Measurements from ENCODE around the gene SGMS1. TPM values are rescaled to one million over a fixed set of nuclear protein-coding genes. Genes with fewer than 3 reads are reported as not detected.
A peak's percentile ranks its signal among the peaks of the same experiment; 100 is the strongest.

The SGMS1 gene
- total RNA-seq, 2 experiments from 2014 or later, result 17.1 to 19.3 TPM

- no peaks in the 10 kb centered on the region for H3K9me3 Mint-ChIP-seq
- no peak overlapping the region for H3K4me3 Mint-ChIP-seq
- H3K27me3 Mint-ChIP-seq, result no peaks in the 10 kb centered on the region
- no peak for DNase-seq
- H3K36me3 Mint-ChIP-seq (ENCODE audit: low read depth), result no peaks in the 10 kb centered on the region
- H3K4me1 Mint-ChIP-seq, result peaks cover 40% of the 10 kb centered on the region
- POLR2A ChIA-PET, result no interaction called here
- CTCF ChIA-PET, result no interaction called here
- H3K27ac Mint-ChIP-seq, result no peak overlapping the region
Measured at GRCh38 chr10:50415292-50415691, 208.5 kb downstream of the SGMS1 start.

GRCh38 chr10:50410066-50410811, 213.5 kb downstream of the SGMS1 start:
- DNase-seq, result no peak
- no peak overlapping the region for H3K4me3 Mint-ChIP-seq
- H3K27me3 Mint-ChIP-seq, result no peaks in the 10 kb centered on the region
- H3K4me1 Mint-ChIP-seq, result peaks cover 18% of the 10 kb centered on the region
- ChIA-PET POLR2A (no interaction called here), CTCF (no interaction called here)
- H3K9me3 Mint-ChIP-seq, result peaks cover 4% of the 10 kb centered on the region
- H3K36me3 Mint-ChIP-seq (ENCODE audit: low read depth), result peaks cover 6% of the 10 kb centered on the region
- no peak overlapping the region for H3K27ac Mint-ChIP-seq

- ChIA-PET CTCF (interaction anchor here (0.6 to 2.1 kb wide), 3 partner anchors 12 to 82 kb away, joined by 3 to 5 read pairs (median 4); no protein-coding TSS in a partner anchor), POLR2A (no interaction called here)
Measured at GRCh38 chr10:50407076-50407801, 216.5 kb downstream of the SGMS1 start.

GRCh38 chr10:50406457-50407070, 217.2 kb downstream of the SGMS1 start:
- Mint-ChIP-seq H3K36me3 (ENCODE audit: low read depth) (peaks cover 12% of the 10 kb centered on the region), H3K27me3 (no peaks in the 10 kb centered on the region), H3K9me3 (peaks cover 6% of the 10 kb centered on the region), H3K4me3 (no peak overlapping the region), H3K27ac (no peak overlapping the region), H3K4me1 (peaks cover 15% of the 10 kb centered on the region)
- POLR2A ChIA-PET, result no interaction called here
- CTCF ChIA-PET, result interaction anchor here (2.1 kb wide), 1 partner anchor 81 kb away, joined by 5 read pairs; no protein-coding TSS in a partner anchor
- DNase-seq, result no peak

More at GRCh38 chr10:50407076-50407801, 216.5 kb downstream of the SGMS1 start:
- no peaks in the 10 kb centered on the region for H3K27me3 Mint-ChIP-seq
- H3K27ac Mint-ChIP-seq, result no peak overlapping the region
- DNase-seq, result no peak
- no peak overlapping the region for H3K4me3 Mint-ChIP-seq
- H3K36me3 Mint-ChIP-seq (ENCODE audit: low read depth), result peaks cover 12% of the 10 kb centered on the region
- H3K9me3 Mint-ChIP-seq, result peaks cover 5% of the 10 kb centered on the region
- peaks cover 15% of the 10 kb centered on the region for H3K4me1 Mint-ChIP-seq

GRCh38 chr10:50405723-50406122, 218.0 kb downstream of the SGMS1 start:
- Mint-ChIP-seq H3K9me3 (peaks cover 6% of the 10 kb centered on the region), H3K36me3 (ENCODE audit: low read depth) (peaks cover 14% of the 10 kb centered on the region), H3K4me3 (no peak overlapping the region), H3K4me1 (peaks cover 11% of the 10 kb centered on the region), H3K27ac (no peak overlapping the region), H3K27me3 (no peaks in the 10 kb centered on the region)
- no peak for DNase-seq
- ChIA-PET POLR2A (no interaction called here), CTCF (no interaction called here)

- no peak overlapping the region for H3K27ac Mint-ChIP-seq
- H3K4me3 Mint-ChIP-seq, result no peak overlapping the region
- peaks cover under 1% of the 10 kb centered on the region for H3K4me1 Mint-ChIP-seq
- ChIA-PET CTCF (interaction anchor here (1.2 to 1.7 kb wide), 2 partner anchors 12 kb away, joined by 4 to 6 read pairs; no protein-coding TSS in a partner anchor), POLR2A (no interaction called here)
- peaks cover 6% of the 10 kb centered on the region for H3K9me3 Mint-ChIP-seq
- H3K27me3 Mint-ChIP-seq, result no peaks in the 10 kb centered on the region
- no peak for DNase-seq
- peaks cover 13% of the 10 kb centered on the region for H3K36me3 Mint-ChIP-seq (ENCODE audit: low read depth)
Measured at GRCh38 chr10:50404021-50404773, 219.6 kb downstream of the SGMS1 start.

- H3K27ac Mint-ChIP-seq, result no peak overlapping the region
- CTCF ChIA-PET, result interaction anchor here (1.5 kb wide), 1 partner anchor 9 kb away, joined by 3 read pairs; no protein-coding TSS in a partner anchor
- peaks cover 6% of the 10 kb centered on the region for H3K9me3 Mint-ChIP-seq
- POLR2A ChIA-PET, result no interaction called here
- DNase-seq, result no peak
- no peak overlapping the region for H3K4me3 Mint-ChIP-seq
- peaks cover 2% of the 10 kb centered on the region for H3K4me1 Mint-ChIP-seq
- no peaks in the 10 kb centered on the region for H3K27me3 Mint-ChIP-seq
- H3K36me3 Mint-ChIP-seq (ENCODE audit: low read depth), result peaks cover 12% of the 10 kb centered on the region
Measured at GRCh38 chr10:50403074-50403473, 220.7 kb downstream of the SGMS1 start.

GRCh38 chr10:50402466-50402865, 221.3 kb downstream of the SGMS1 start:
- Mint-ChIP-seq H3K27ac (no peak overlapping the region), H3K4me1 (peaks cover 8% of the 10 kb centered on the region), H3K4me3 (no peak overlapping the region), H3K9me3 (peaks cover 6% of the 10 kb centered on the region), H3K36me3 (ENCODE audit: low read depth) (peaks cover 12% of the 10 kb centered on the region), H3K27me3 (no peaks in the 10 kb centered on the region)
- ChIA-PET CTCF (interaction anchor here (1.5 kb wide), 1 partner anchor 9 kb away, joined by 3 read pairs; no protein-coding TSS in a partner anchor), POLR2A (no interaction called here)
- DNase-seq, result no peak

- DNase-seq, result no peak
- peaks cover 9% of the 10 kb centered on the region for H3K36me3 Mint-ChIP-seq (ENCODE audit: low read depth)
- ChIA-PET CTCF (no interaction called here), POLR2A (no interaction called here)
- peaks cover 24% of the 10 kb centered on the region for H3K4me1 Mint-ChIP-seq
- H3K9me3 Mint-ChIP-seq, result peaks cover 2% of the 10 kb centered on the region
- no peaks in the 10 kb centered on the region for H3K27me3 Mint-ChIP-seq
- H3K4me3 Mint-ChIP-seq, result no peak overlapping the region
- H3K27ac Mint-ChIP-seq, result no peak overlapping the region
Measured at GRCh38 chr10:50400694-50401093, 223.1 kb downstream of the SGMS1 start.

- CTCF ChIA-PET, result no interaction called here
- H3K4me1 Mint-ChIP-seq, result peaks cover 28% of the 10 kb centered on the region
- no peak overlapping the region for H3K4me3 Mint-ChIP-seq
- POLR2A ChIA-PET, result interaction anchor here (0.7 kb wide), 1 partner anchor 128 kb away, joined by 3 read pairs; no protein-coding TSS in a partner anchor
- H3K27ac Mint-ChIP-seq, result no peak overlapping the region
- peaks cover 2% of the 10 kb centered on the region for H3K9me3 Mint-ChIP-seq
- DNase-seq, result no peak
- H3K36me3 Mint-ChIP-seq (ENCODE audit: low read depth), result peaks cover 7% of the 10 kb centered on the region
- H3K27me3 Mint-ChIP-seq, result no peaks in the 10 kb centered on the region
Measured at GRCh38 chr10:50398823-50399222, 224.9 kb downstream of the SGMS1 start.

- no peak for DNase-seq
- Mint-ChIP-seq H3K4me1 (peaks cover 28% of the 10 kb centered on the region), H3K36me3 (ENCODE audit: low read depth) (peaks cover 5% of the 10 kb centered on the region), H3K27ac (no peak overlapping the region), H3K27me3 (no peaks in the 10 kb centered on the region), H3K9me3 (peaks cover 2% of the 10 kb centered on the region), H3K4me3 (no peak overlapping the region)
- POLR2A ChIA-PET, result interaction anchor here (0.7 kb wide), 1 partner anchor 129 kb away, joined by 3 read pairs; no protein-coding TSS in a partner anchor
- CTCF ChIA-PET, result no interaction called here
Measured at GRCh38 chr10:50398381-50398780, 225.4 kb downstream of the SGMS1 start.

- peaks cover 28% of the 10 kb centered on the region for H3K4me1 Mint-ChIP-seq
- H3K27ac Mint-ChIP-seq, result peak overlapping the region; percentile 21
- POLR2A ChIA-PET, result no interaction called here
- no peaks in the 10 kb centered on the region for H3K27me3 Mint-ChIP-seq
- CTCF ChIA-PET, result interaction anchor here (0.6 to 1.7 kb wide), 2 partner anchors 21 to 25 kb away, joined by 3 to 6 read pairs; no protein-coding TSS in a partner anchor
- DNase-seq, result no peak
- peaks cover 2% of the 10 kb centered on the region for H3K9me3 Mint-ChIP-seq
- peak overlapping the region; percentile 5 for H3K4me3 Mint-ChIP-seq
- peaks cover 4% of the 10 kb centered on the region for H3K36me3 Mint-ChIP-seq (ENCODE audit: low read depth)
Measured at GRCh38 chr10:50397312-50398140, 226.2 kb downstream of the SGMS1 start.
